Loucy (cell line): ENCODE measurements around the gene ZFP91.

Source experiments
- H2AFZ ChIP-seq: fragments of 200-600 bp; sonication (generic); 2 replicates; pipeline ENCODE4 v1.6.0; 2016; ENCODE audit warnings: antibody characterized with exemption, mild to moderate bottlenecking, low read length, moderate library complexity
- H3F3A ChIP-seq: fragments of 200-600 bp; 2 replicates; pipeline ENCODE4 v1.6.0; 2016; ENCODE audit warnings: antibody characterized with exemption, low read depth, mild to moderate bottlenecking
- H3K27me3 ChIP-seq: fragments of 200-600 bp; sonication (generic); 2 replicates; pipeline ENCODE4 v1.6.1; 2014; ENCODE audit warnings: low read length, mild to moderate bottlenecking; ENCODE audit not compliant: insufficient read depth, poor library complexity, severe bottlenecking
- H3K36me3 ChIP-seq: fragments of 200-600 bp; sonication (generic); 2 replicates; pipeline ENCODE4 v1.6.1; 2016; ENCODE audit warnings: low read length; ENCODE audit not compliant: insufficient read depth
- H3K4me1 ChIP-seq: fragments of 200-600 bp; sonication (generic); 2 replicates; pipeline ENCODE4 v1.5.1; 2014; ENCODE audit warnings: low read length, mild to moderate bottlenecking; ENCODE audit not compliant: insufficient read depth, poor library complexity, severe bottlenecking
- H3K4me2 ChIP-seq: fragments of 200-600 bp; sonication (generic); 2 replicates; pipeline ENCODE4 v1.6.0; 2014; ENCODE audit warnings: antibody characterized with exemption, low read length, low read depth, mild to moderate bottlenecking; ENCODE audit not compliant: poor library complexity, severe bottlenecking
- H3K4me3 ChIP-seq: fragments of 200-600 bp; sonication (generic); 2 replicates; pipeline ENCODE4 v1.5.1; 2014; ENCODE audit warnings: low read length, mild to moderate bottlenecking, mixed read lengths; ENCODE audit not compliant: poor library complexity, severe bottlenecking
- H3K79me2 ChIP-seq: fragments of 200-600 bp; sonication (generic); 2 replicates; pipeline ENCODE4 v1.6.1; 2014; ENCODE audit warnings: low read length; ENCODE audit not compliant: insufficient read depth
- H3K9ac ChIP-seq: fragments of 200-600 bp; sonication (generic); 2 replicates; pipeline ENCODE4 v1.6.0; 2014; ENCODE audit warnings: mild to moderate bottlenecking, low read depth, low read length, moderate library complexity; ENCODE audit not compliant: poor library complexity, severe bottlenecking
- H3K9me2 ChIP-seq: fragments of 200-600 bp; sonication (generic); replicated peaks from 2 replicates; pipeline ENCODE4 v1.6.1; 2016; ENCODE audit warnings: low read depth, low read length, mixed read lengths
- H3K9me3 ChIP-seq: fragments of 200-600 bp; sonication (generic); 2 replicates; pipeline ENCODE4 v1.6.1; 2014; ENCODE audit warnings: mild to moderate bottlenecking, antibody characterized with exemption, low read length, low read depth; ENCODE audit not compliant: insufficient read depth
- H4K20me1 ChIP-seq: fragments of 200-600 bp; sonication (generic); 2 replicates; pipeline ENCODE4 v1.6.0; 2014; ENCODE audit warnings: antibody characterized with exemption, low read length, mild to moderate bottlenecking; ENCODE audit not compliant: insufficient read depth, poor library complexity, severe bottlenecking
- CTCF ChIP-seq: fragments of 200-600 bp; sonication (generic); conservative IDR thresholded peaks from 2 replicates; pipeline ENCODE4 v1.5.1; 2014; ENCODE audit warnings: mild to moderate bottlenecking, antibody characterized with exemption, low read length
- EZH2phosphoT487 ChIP-seq: fragments of 200-600 bp; IDR thresholded peaks from 2 replicates; pipeline ENCODE4 v1.6.1; 2018; ENCODE audit warnings: antibody characterized with exemption, mild to moderate bottlenecking, moderate library complexity, borderline replicate concordance

Gene ZFP91

DNA sequence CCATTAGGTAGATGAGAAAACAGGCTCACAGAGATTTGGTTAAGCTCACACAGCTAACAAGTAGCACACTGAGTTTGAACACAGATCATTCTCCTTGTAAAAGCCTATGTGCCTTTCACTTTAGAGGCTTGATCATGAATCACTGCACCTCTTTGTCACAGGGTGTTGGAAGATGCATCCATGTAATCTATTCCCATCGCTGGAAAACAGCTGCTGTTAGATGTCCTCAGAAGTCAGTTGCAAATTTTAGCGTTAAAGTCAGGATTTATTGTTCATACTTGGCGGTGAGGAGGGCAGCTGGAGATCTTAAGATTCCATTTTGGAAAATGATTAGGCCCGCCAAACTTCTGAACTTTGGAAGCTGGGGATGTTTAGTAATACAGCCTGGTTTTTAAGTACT is 46.2 kb downstream of the ZFP91 start:
- H3K36me3 ChIP-seq: peaks cover 63% of the 10 kb centered on the region
- TF ChIP-seq EZH2phosphoT487 (no peak), CTCF (no peak)
- no peaks in the 10 kb centered on the region for H3K27me3 ChIP-seq
- no peaks in the 10 kb centered on the region for H3K9me3 ChIP-seq
- H3K4me3 ChIP-seq: no peak overlapping the region
- no peak overlapping the region for H2AFZ ChIP-seq
- no peak overlapping the region for H3K9ac ChIP-seq
- no peaks in the 10 kb centered on the region for H3K9me2 ChIP-seq
- no peaks in the 10 kb centered on the region for H4K20me1 ChIP-seq
- no peaks in the 10 kb centered on the region for H3K79me2 ChIP-seq
- H3K4me1 ChIP-seq: no peaks in the 10 kb centered on the region
- H3F3A ChIP-seq: no peaks in the 10 kb centered on the region
- no peak overlapping the region for H3K4me2 ChIP-seq

GRCh38 chr11:58625826-58626460 is 47.1 kb downstream of the ZFP91 start:
- no peaks in the 10 kb centered on the region for H3K27me3 ChIP-seq
- no peaks in the 10 kb centered on the region for H3K9me3 ChIP-seq
- no peak overlapping the region for H3K4me2 ChIP-seq
- TF ChIP-seq EZH2phosphoT487 (no peak), CTCF (no peak)
- H4K20me1 ChIP-seq: no peaks in the 10 kb centered on the region
- no peak overlapping the region for H2AFZ ChIP-seq
- H3K79me2 ChIP-seq: no peaks in the 10 kb centered on the region
- H3K9me2 ChIP-seq: no peaks in the 10 kb centered on the region
- H3K36me3 ChIP-seq: peaks cover 55% of the 10 kb centered on the region
- no peak overlapping the region for H3K4me3 ChIP-seq
- H3K9ac ChIP-seq: no peak overlapping the region
- no peaks in the 10 kb centered on the region for H3F3A ChIP-seq
- H3K4me1 ChIP-seq: no peaks in the 10 kb centered on the region

- no peaks in the 10 kb centered on the region for H4K20me1 ChIP-seq
- H3K36me3 ChIP-seq: peaks cover 44% of the 10 kb centered on the region
- no peaks in the 10 kb centered on the region for H3K4me1 ChIP-seq
- H3K27me3 ChIP-seq: no peaks in the 10 kb centered on the region
- no peaks in the 10 kb centered on the region for H3K9me2 ChIP-seq
- no peak overlapping the region for H3K9ac ChIP-seq
- H3K79me2 ChIP-seq: no peaks in the 10 kb centered on the region
- H2AFZ ChIP-seq: no peak overlapping the region
- no peak overlapping the region for H3K4me2 ChIP-seq
- no peaks in the 10 kb centered on the region for H3K9me3 ChIP-seq
- no peak overlapping the region for H3K4me3 ChIP-seq
- H3F3A ChIP-seq: no peaks in the 10 kb centered on the region
- no peak for TF ChIP-seq EZH2phosphoT487
- no peak for TF ChIP-seq CTCF
These were observed 48.1 kb downstream of the ZFP91 start for GRCh38 chr11:58626934-58627483.
